IPS-20b (cell line): ENCODE results near the gene ATG16L2.

Experiments
- H3K27ac ChIP-seq: one replicate; pipeline ENCODE4 v1.5.1; 2013; ENCODE audit warnings: low read length
- H3K27me3 ChIP-seq: 2 replicates; pipeline ENCODE4 v1.6.1; 2013; ENCODE audit warnings: mild to moderate bottlenecking, low read length, inconsistent platforms; ENCODE audit not compliant: insufficient read depth
- H3K36me3 ChIP-seq: 2 replicates; pipeline ENCODE4 v1.6.1; 2013; ENCODE audit warnings: low read depth, mild to moderate bottlenecking, inconsistent platforms, low read length, moderate library complexity; ENCODE audit not compliant: insufficient read depth
- H3K4me1 ChIP-seq: 2 replicates; pipeline ENCODE4 v1.6.1; 2013; ENCODE audit warnings: mild to moderate bottlenecking, control low read depth, inconsistent platforms, low read length, moderate library complexity; ENCODE audit not compliant: insufficient read depth
- H3K4me3 ChIP-seq: 2 replicates; pipeline ENCODE4 v1.5.1; 2013; ENCODE audit warnings: mild to moderate bottlenecking, low read length, inconsistent platforms
- H3K9ac ChIP-seq: 2 replicates; pipeline ENCODE4 v1.6.1; 2013; ENCODE audit warnings: low read depth, mild to moderate bottlenecking, inconsistent platforms, low read length, moderate library complexity
- H3K9me3 ChIP-seq: 2 replicates; pipeline ENCODE4 v1.6.1; 2013; ENCODE audit warnings: mild to moderate bottlenecking, low read depth, low read length, inconsistent platforms; ENCODE audit not compliant: insufficient read depth

The ATG16L2 gene

GRCh38 chr11:72773696-72774095, 40.5 kb upstream of the ATG16L2 start:
- Histone ChIP-seq H3K9me3 (no peaks in the 10 kb centered on the region), H3K9ac (no peak overlapping the region), H3K4me1 (peaks cover 1% of the 10 kb centered on the region; the same call in 1 of the 2 replicates), H3K36me3 (no peaks in the 10 kb centered on the region), H3K27ac (no peak overlapping the region), H3K4me3 (no peak overlapping the region), H3K27me3 (no peaks in the 10 kb centered on the region)

- no peak overlapping the region for H3K27ac ChIP-seq
- no peaks in the 10 kb centered on the region for H3K9me3 ChIP-seq
- no peak overlapping the region for H3K9ac ChIP-seq
Observed at GRCh38 chr11:72774499-72774898, 39.7 kb upstream of the ATG16L2 start.

GRCh38 chr11:72775288-72776110, 38.7 kb upstream of the ATG16L2 start:
- no peak overlapping the region for H3K4me3 ChIP-seq
- no peaks in the 10 kb centered on the region for H3K9me3 ChIP-seq
- H3K36me3 ChIP-seq = no peaks in the 10 kb centered on the region
- H3K27me3 ChIP-seq = peaks cover 9% of the 10 kb centered on the region
- H3K27ac ChIP-seq = no peak overlapping the region
- no peak overlapping the region for H3K9ac ChIP-seq
- H3K4me1 ChIP-seq = no peaks in the 10 kb centered on the region

More at GRCh38 chr11:72774499-72774898, 39.7 kb upstream of the ATG16L2 start:
- no peaks in the 10 kb centered on the region for H3K4me1 ChIP-seq
- no peak overlapping the region for H3K4me3 ChIP-seq
- H3K27me3 ChIP-seq = no peaks in the 10 kb centered on the region; the same call in 1 of the 2 replicates
- H3K36me3 ChIP-seq = no peaks in the 10 kb centered on the region

- H3K9me3 ChIP-seq = no peaks in the 10 kb centered on the region
- no peak overlapping the region for H3K27ac ChIP-seq
- no peak overlapping the region for H3K9ac ChIP-seq
- H3K4me3 ChIP-seq = no peak overlapping the region
- H3K4me1 ChIP-seq = no peaks in the 10 kb centered on the region
- H3K36me3 ChIP-seq = no peaks in the 10 kb centered on the region
- H3K27me3 ChIP-seq = peaks cover 16% of the 10 kb centered on the region
Observed at GRCh38 chr11:72776117-72776843, 37.9 kb upstream of the ATG16L2 start.

- Histone ChIP-seq H3K9me3 (no peaks in the 10 kb centered on the region), H3K36me3 (no peaks in the 10 kb centered on the region), H3K9ac (no peak overlapping the region), H3K27me3 (peaks cover 19% of the 10 kb centered on the region), H3K4me1 (peaks cover 2% of the 10 kb centered on the region; the same call in 1 of the 2 replicates), H3K4me3 (no peak overlapping the region), H3K27ac (no peak overlapping the region)
Observed at GRCh38 chr11:72776844-72777754, 37.1 kb upstream of the ATG16L2 start.

GRCh38 chr11:72777755-72778278, 36.4 kb upstream of the ATG16L2 start:
- Histone ChIP-seq H3K4me1 (peaks cover 6% of the 10 kb centered on the region; the same call in 1 of the 2 replicates), H3K36me3 (no peaks in the 10 kb centered on the region), H3K27me3 (peaks cover 23% of the 10 kb centered on the region), H3K9me3 (no peaks in the 10 kb centered on the region), H3K9ac (no peak overlapping the region), H3K27ac (no peak overlapping the region), H3K4me3 (no peak overlapping the region)

- H3K4me1 ChIP-seq = peaks cover 6% of the 10 kb centered on the region; the same call in 1 of the 2 replicates
Observed at GRCh38 chr11:72778535-72779494, 35.4 kb upstream of the ATG16L2 start.

GRCh38 chr11:72779495-72780128, 34.6 kb upstream of the ATG16L2 start:
- Histone ChIP-seq H3K9me3 (no peaks in the 10 kb centered on the region), H3K27ac (no peak overlapping the region), H3K27me3 (peaks cover 23% of the 10 kb centered on the region), H3K4me1 (peaks cover 6% of the 10 kb centered on the region; the same call in 1 of the 2 replicates), H3K36me3 (no peaks in the 10 kb centered on the region), H3K4me3 (no peak overlapping the region), H3K9ac (no peak overlapping the region)

More at GRCh38 chr11:72778535-72779494, 35.4 kb upstream of the ATG16L2 start:
- Histone ChIP-seq H3K4me3 (no peak overlapping the region), H3K36me3 (no peaks in the 10 kb centered on the region), H3K9me3 (no peaks in the 10 kb centered on the region), H3K27me3 (peaks cover 23% of the 10 kb centered on the region), H3K27ac (no peak overlapping the region), H3K9ac (no peak overlapping the region)

GRCh38 chr11:72780296-72781062, 33.7 kb upstream of the ATG16L2 start:
- H3K4me3 ChIP-seq = peak overlapping the region; percentile 72
- H3K36me3 ChIP-seq = no peaks in the 10 kb centered on the region
- H3K9me3 ChIP-seq = no peaks in the 10 kb centered on the region
- peaks cover 6% of the 10 kb centered on the region; the same call in 1 of the 2 replicates for H3K4me1 ChIP-seq
- peak overlapping the region; percentile 24; the same call in 1 of the 2 replicates for H3K9ac ChIP-seq
- peaks cover 23% of the 10 kb centered on the region for H3K27me3 ChIP-seq
- H3K27ac ChIP-seq = no peak overlapping the region
